ENCODE measurements around the gene PRTG.

The PRTG gene

DNA sequence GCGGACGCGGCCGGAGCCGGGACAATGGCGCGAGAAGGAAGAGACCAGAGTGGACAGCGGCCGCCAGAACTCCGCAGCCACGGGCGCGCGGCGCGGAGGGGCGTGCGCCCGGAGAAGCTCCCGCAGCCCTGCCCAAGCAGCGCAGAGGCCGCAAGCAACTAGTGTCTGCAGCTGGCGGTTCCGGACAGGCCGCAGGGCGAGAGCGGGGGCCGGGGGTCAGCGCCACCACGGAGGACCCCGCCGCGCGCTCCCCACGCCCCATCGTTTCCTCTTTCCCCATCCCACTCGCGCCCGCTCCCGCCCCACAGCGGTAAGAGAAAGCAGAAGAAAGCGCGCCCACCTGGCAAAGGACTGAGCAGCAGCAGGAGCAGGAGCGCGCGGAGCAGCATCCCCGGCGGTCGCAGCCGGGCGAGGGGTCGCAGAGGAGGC, 440 bp downstream of the PRTG start:
- no peak overlapping the region; the same call in 1 of the 2 replicates for H3K27ac ChIP-seq

DNA sequence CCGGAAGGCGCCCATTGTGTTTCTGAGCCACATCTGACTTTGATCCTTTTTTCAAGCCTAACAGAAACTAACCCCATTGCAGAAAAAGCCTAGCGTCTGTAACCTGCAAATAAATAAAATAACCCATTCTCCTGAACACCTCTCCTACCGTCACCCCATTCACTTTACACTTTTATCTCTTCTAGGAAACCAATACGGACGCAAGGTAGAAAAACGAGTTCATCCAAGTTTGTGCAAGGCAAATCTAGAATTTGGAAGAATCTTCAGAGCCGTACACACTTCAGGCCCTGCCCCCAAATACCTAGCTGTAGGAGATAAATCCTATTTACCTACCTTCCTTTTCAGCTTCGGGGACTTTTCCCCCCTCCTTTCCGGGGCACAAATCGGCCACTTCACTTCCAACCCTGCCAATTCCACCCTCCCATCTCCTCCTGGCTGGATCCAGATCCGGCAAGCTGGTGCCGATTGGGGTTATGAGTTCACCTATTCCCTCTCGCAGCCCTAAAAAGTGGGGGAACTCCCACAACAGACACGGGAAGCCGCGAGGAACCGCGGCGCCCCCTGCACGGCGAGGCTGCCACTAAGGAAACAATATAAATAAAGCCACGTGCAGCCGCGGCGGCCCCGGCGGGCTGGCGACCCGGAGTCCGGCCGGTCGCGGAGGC, 987 bp downstream of the PRTG start:
- no peak overlapping the region for H3K27ac ChIP-seq
- no peak for TF ChIP-seq ZFX (IDR thresholded peaks at IDR 0.05; ENCODE audit: borderline replicate concordance)
- TF ChIP-seq, protein P1, sequence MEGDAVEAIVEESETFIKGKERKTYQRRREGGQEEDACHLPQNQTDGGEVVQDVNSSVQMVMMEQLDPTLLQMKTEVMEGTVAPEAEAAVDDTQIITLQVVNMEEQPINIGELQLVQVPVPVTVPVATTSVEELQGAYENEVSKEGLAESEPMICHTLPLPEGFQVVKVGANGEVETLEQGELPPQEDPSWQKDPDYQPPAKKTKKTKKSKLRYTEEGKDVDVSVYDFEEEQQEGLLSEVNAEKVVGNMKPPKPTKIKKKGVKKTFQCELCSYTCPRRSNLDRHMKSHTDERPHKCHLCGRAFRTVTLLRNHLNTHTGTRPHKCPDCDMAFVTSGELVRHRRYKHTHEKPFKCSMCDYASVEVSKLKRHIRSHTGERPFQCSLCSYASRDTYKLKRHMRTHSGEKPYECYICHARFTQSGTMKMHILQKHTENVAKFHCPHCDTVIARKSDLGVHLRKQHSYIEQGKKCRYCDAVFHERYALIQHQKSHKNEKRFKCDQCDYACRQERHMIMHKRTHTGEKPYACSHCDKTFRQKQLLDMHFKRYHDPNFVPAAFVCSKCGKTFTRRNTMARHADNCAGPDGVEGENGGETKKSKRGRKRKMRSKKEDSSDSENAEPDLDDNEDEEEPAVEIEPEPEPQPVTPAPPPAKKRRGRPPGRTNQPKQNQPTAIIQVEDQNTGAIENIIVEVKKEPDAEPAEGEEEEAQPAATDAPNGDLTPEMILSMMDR (IDR thresholded peaks at IDR 0.05): no peak; the same call in 1 of the 2 replicates

More for the DNA sequence above, 440 bp downstream of the PRTG start:
- TF ChIP-seq ZFX (IDR thresholded peaks at IDR 0.05; ENCODE audit: borderline replicate concordance): no peak
- TF ChIP-seq, protein P1 (IDR thresholded peaks at IDR 0.05): peak; percentile 37

DNA sequence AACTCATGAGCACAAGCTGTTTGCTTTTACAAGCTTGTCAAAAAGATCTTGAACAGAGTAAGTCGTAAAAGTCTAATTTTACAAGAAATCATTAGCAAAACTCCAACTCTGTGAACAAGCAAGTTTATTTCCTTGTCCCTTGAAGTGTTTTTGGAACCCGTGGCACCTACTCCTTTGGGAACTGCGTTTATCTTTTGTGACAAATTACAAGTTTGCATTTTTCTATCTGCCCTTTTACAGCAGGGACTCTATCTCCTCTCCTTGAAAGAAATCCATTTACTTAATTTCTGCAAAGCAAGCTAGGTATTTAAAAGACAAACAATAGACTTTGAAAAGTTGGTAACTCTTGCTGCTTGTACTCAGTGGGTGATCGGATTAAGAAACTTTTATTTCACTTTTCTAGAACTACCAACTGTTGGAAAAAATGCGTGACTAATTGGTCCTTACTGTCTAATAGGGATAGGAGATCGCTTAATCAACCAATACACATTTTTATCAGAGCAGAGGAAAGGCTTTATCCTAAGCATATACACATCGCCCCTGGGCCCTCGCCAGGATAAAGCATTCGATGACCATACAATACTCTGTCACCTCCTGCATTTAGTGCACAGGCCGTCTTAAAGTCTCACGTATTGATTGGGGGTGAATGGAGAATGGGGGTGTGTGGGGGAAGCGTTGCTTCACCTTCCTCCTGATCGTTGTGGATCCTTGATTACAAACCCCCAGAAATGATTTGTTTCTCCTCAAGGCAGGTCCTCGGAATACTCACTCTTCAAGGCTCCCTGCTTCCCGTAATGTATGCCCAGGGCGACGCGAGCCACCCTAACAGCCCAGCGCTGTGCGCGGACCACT, 1.7 kb downstream of the PRTG start:
- H3K27ac ChIP-seq: no peak overlapping the region
- TF ChIP-seq, protein P1 (IDR thresholded peaks at IDR 0.05): no peak
- no peak for TF ChIP-seq ZFX (IDR thresholded peaks at IDR 0.05; ENCODE audit: borderline replicate concordance)

DNA sequence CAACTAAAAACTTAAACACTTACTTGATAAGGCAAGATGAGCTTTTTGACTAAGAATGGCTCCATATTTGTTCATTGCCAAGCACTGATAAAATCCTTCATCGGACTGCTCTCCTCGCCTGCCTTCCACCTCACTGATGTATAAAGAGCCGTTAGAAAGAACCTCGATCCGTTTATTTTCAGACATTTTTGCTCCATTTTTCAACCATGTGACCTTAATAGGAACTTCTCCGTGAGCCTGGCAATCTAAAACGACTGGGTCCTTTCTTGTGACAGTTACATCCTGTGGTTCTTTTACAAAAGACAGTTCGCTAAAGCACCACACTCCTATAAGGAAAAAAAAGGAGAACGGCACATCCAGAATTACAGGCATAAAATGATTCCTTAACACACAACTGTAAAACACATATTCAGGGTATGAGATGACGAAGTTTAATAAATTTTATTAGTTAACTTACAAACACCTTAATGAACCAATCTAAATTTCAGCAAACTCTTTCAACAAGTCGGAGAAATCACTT, 2.5 kb downstream of the PRTG start:
- H3K27ac ChIP-seq: no peak overlapping the region
- no peak for TF ChIP-seq ZFX (IDR thresholded peaks at IDR 0.05; ENCODE audit: borderline replicate concordance)
- TF ChIP-seq, protein P1 (IDR thresholded peaks at IDR 0.05): no peak

DNA sequence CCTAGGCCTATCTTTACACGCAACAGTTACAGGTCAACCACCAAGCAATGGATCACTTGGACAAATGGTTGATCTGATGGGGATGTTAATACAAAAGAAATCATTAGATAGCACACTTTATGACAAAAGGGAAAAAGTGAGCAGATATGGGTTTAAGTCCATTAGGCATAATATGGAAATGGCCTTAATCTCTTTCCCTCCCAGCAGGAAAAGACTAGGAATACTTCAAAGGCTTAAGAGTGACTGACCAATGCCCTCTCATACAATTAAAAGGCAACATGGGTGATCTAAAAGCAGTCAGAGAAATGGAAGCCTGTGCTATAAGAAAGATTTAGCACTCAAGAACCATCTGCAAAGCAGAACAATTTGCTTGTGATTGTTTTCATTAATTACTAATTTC, 3.3 kb downstream of the PRTG start:
- TF ChIP-seq ZFX (IDR thresholded peaks at IDR 0.05; ENCODE audit: borderline replicate concordance): no peak
- TF ChIP-seq, protein P1 (IDR thresholded peaks at IDR 0.05): no peak
- H3K27ac ChIP-seq: no peak overlapping the region

DNA sequence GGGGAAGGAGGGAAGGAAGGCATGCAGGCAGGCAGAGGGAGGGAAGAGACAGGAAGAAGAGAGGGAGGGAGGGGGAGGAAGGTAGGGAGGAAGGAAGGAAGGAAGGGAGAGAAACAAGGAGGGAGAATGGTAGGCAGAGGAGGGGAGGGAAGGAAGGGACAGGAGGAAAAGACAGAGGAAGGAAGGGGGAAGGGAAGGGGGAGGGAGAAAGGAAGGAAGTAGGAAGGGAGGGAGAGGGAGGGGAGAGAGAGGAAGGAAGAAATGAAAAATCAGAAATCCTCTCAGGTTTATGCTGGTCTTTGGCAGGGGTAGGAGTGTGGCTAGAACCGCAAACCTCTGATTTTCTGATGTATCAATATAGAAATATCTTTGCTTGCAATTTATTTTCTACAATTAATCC, 4.2 kb downstream of the PRTG start:
- TF ChIP-seq ZFX (IDR thresholded peaks at IDR 0.05; ENCODE audit: borderline replicate concordance): no peak
- TF ChIP-seq, protein P1 (IDR thresholded peaks at IDR 0.05): no peak
- H3K27ac ChIP-seq: no peak overlapping the region
